GM18951 (cell line): ENCODE results near the gene RBMY1A1.
"Not testable (repeated sequence)": the region's sequence is repeated elsewhere in the genome, so short reads cannot be mapped to it uniquely, and the experiment has no call there.

ENCODE experiments used
- POLR2A ChIP-seq: IDR thresholded peaks from 4 replicates; pipeline ENCODE4 v1.6.1; 2011; ENCODE audit warnings: mild to moderate bottlenecking; ENCODE audit not compliant: insufficient read length, insufficient read depth; ENCODE audit errors: extremely low read depth
- in situ Hi-C: fragments of 300-500 bp; cut with MboI; formaldehyde crosslinking; loops from one replicate; pipeline ENCODE4 v1.12.0; 2022; ENCODE audit warnings: low sequenced_read_pairs, mixed read lengths, inconsistent platforms; ENCODE audit not compliant: unreplicated experiment

Gene RBMY1A1

DNA sequence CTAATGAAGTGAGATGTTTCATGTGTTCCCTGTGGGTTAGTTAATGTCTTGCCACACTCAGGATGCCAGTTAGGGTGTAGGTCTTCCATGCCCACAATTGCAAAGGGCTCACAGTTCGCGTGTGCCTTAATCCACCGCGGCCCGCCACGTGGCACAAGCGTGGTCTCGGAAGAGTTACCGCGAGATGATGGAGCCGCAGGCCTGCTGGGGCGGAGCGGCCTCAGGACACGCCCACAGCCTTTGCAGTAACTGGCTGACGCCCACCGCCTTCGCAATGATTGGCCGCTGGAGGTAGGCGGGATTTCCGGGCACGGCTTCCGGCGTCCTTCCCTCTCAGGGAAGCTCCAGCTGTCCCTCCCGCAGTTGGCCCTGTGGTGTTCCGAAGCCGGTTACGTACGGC lies at the start of gene RBMY1A1:
Gene RBMY1A1, plus strand, starts transcription at position 301 of the 400 bp plus-strand sequence. CDS start 2,013 bp downstream, outside the sequence.
- in situ Hi-C loops: not testable (repeated sequence)

DNA sequence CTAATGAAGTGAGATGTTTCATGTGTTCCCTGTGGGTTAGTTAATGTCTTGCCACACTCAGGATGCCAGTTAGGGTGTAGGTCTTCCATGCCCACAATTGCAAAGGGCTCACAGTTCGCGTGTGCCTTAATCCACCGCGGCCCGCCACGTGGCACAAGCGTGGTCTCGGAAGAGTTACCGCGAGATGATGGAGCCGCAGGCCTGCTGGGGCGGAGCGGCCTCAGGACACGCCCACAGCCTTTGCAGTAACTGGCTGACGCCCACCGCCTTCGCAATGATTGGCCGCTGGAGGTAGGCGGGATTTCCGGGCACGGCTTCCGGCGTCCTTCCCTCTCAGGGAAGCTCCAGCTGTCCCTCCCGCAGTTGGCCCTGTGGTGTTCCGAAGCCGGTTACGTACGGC lies 23.6 kb upstream of the RBMY1A1 start, which contains the start of gene RBMY1B:
Gene RBMY1B, plus strand, starts transcription at position 301 of the 400 bp plus-strand sequence. CDS start 2,013 bp downstream, outside the sequence.
- in situ Hi-C loops: not testable (repeated sequence)

DNA sequence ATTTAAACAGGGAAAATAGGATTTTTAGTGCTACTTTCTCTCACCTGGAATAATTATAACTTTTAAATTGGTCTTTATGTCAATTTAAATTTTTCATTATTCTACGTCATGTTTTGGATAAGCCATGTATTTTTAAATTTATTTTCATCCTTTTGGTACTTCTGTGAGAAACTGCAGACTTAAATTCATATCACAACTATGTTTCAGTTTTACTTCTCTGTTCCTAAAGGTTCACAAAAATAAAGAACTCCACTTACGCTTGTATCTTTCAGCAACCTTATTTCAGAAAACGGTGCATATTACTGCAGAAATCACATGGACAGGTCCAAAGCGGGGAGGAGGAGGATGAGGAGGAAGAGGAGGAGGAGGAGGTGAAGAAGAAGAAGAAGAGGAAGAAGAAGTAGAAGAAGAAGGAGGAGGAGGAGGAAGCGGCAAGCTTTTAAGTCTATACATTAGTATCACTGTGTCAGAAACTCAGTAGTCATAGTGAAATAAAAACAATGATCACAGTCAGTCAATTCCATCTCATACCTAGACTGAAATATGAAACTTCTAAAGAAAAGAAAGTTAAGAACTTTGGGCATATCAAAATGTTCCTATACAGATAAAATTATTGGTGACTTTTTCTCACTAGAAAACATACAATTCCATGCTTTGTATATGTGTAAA lies 24.8 kb downstream of the RBMY1A1 start:
- in situ Hi-C loops: not testable (repeated sequence)

DNA sequence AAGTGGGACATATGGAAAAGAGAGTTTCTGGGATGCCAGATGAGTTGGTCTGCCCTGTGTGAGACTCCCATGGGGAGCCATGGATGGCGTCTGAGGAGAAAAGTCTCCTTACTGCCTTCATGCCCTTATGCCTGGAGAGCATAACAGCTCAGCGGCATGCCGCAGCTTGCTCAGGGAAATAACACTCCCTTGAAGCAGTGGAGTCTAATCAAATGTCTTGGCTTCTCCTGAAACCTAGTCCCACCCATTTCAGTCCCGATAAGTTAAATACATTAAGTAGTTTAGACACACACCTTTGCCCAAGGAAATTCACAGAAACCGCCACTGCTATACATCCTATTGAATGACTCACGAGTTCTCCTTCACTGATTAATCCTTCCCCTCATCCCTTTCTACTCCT lies 50.8 kb downstream of the RBMY1A1 start:
- TF ChIP-seq POLR2A: no peak
- in situ Hi-C loops: no loop called here

DNA sequence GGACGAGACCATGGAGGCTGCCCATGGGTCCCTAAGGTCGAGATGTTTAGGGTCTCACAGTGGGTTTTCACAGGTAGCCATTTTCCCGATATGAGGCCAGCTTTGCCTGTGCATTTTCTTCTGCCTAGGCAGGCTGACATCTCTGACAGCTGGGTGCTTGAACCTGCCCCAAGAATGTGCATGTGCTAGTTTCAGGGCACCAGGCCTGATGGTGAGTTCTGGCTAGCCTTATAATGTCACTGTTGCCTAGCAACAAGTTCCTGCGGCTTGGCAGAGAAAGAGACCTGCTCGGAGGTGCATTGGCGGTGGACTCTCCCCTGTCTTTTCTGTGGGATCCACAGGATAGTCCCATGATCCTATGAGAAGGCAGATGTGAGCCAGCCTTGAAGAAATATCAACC lies 51.8 kb downstream of the RBMY1A1 start:
- in situ Hi-C loops: not testable (repeated sequence)

DNA sequence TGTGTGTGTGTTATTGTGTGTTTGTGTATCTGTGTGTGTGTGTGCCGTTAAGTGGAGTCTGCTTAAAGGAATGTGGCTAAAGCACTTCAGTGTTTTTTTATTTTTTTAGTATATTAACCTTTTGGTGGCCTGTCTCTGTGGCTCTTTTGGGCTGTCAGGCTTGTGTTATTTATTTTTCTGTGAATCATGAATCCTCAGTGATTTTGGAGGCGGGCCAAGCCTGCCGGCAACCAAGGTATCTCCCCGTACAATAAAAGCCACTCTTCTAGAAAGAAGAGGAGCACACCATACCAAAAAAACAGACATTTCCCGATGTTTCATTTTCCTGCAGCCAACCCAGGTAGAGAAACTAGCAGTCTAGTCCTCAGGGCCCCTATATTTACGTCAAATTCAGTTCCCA lies 57.4 kb downstream of the RBMY1A1 start:
- TF ChIP-seq POLR2A: no peak
- in situ Hi-C loops: no loop called here

GRCh38 chrY:21596287-21596686 lies 61.6 kb downstream of the RBMY1A1 start:
- in situ Hi-C loops: not testable (repeated sequence)
